K562 (cell line): ENCODE data around the gene INKA2. TPM values are rescaled to one million over a fixed set of nuclear protein-coding genes. Genes with fewer than 3 reads are reported as not detected.

Experiments
- ATAC-seq: fragments of 200-7000 bp; cut with Tn5 transposase; 3 replicates; pipeline ENCODE4 v1.9.1; 2020; ENCODE audit warnings: moderate library complexity
- BruUV-seq: library from RNA; stranded (reverse); fragments of 400-500 nt; replicated peaks from 2 replicates; lab custom pipeline; 2021; lab: Mats Ljungman, UMichigan
- CTCF ChIA-PET: fragments of 300-600 bp; formaldehyde crosslinking; extraction: SDS; loops from one replicate; lab custom pipeline; 2021; ENCODE audit warnings: low intra/inter-chr PET ratio; lab: Yijun Ruan, JAX
- POLR2A ChIA-PET: fragments of 300-600, 350-650 bp; sonication (Branson Sonifier 250); formaldehyde crosslinking; extraction: SDS; loops from one replicate; lab custom pipeline; 2021; ENCODE audit warnings: antibody characterized with exemption, inconsistent platforms; lab: Yijun Ruan, JAX
- DNase-seq, 4 experiments: peaks; one replicate each; pipeline versions ENCODE4 v3.0.0 to v3.0.0-alpha.2; 2011 to 2018; ENCODE audit warnings: low spot score in 3 of 4, mixed read lengths in 3 of 4; ENCODE audit errors: extremely low read depth in 1 of 4
- FAIRE-seq: peaks from 2 replicates; lab custom pipeline; 2011; peaks lifted over from hg19 to GRCh38; lab: Jason Lieb, UNC
- H2AFZ ChIP-seq: 2 replicates; pipeline ENCODE4 v1.6.0; 2011; ENCODE audit warnings: low read depth, low read length, control low read depth, inconsistent platforms
- H3K27ac ChIP-seq: fragments of 200-600 bp; 3 replicates; pipeline ENCODE4 v1.8.0; 2011; ENCODE audit warnings: low read depth, mild to moderate bottlenecking, control low read depth, inconsistent platforms, low read length, moderate library complexity, mixed read lengths; ENCODE audit errors: extremely low read depth
- H3K27me3 ChIP-seq, 2 experiments: fragments of 300-600 bp in 1 of 2; 2 replicates in 1 of 2; 3 replicates in 1 of 2; pipeline versions ENCODE4 v1.6.0 to v1.8.0; 2011; ENCODE audit warnings: inconsistent platforms in 2 of 2, low read length in 2 of 2, mild to moderate bottlenecking in 1 of 2, mixed read lengths in 1 of 2, moderate library complexity in 1 of 2; ENCODE audit not compliant: control insufficient read depth in 2 of 2, insufficient read depth in 2 of 2
- H3K36me3 ChIP-seq: fragments of 300-600 bp; 3 replicates; pipeline ENCODE4 v1.8.0; 2011; ENCODE audit warnings: mild to moderate bottlenecking, low read length, inconsistent platforms; ENCODE audit not compliant: control insufficient read depth, insufficient read depth
- H3K4me1 ChIP-seq, 2 experiments: fragments of 200-600 bp in 1 of 2; replicated peaks in 1 of 2; 2 replicates in 1 of 2; 3 replicates in 1 of 2; pipeline versions ENCODE4 v1.5.1 to v1.8.0; 2011; ENCODE audit warnings: inconsistent platforms in 2 of 2, low read length in 2 of 2, mild to moderate bottlenecking in 1 of 2, mixed read lengths in 1 of 2, moderate library complexity in 1 of 2; ENCODE audit not compliant: control insufficient read depth in 2 of 2, insufficient read depth in 2 of 2
- H3K4me2 ChIP-seq: 2 replicates; pipeline ENCODE4 v1.6.1; 2011; ENCODE audit warnings: low read length, control low read depth, inconsistent platforms, mixed read lengths; ENCODE audit not compliant: insufficient read depth
- H3K4me3 ChIP-seq: fragments of 200-600 bp; sonication (generic), shearing (Covaris generic); 2 replicates; pipeline ENCODE4 v1.5.1; 2016; ENCODE audit warnings: control low read depth, inconsistent platforms
- H3K79me2 ChIP-seq: fragments of 200-600 bp; 3 replicates; pipeline ENCODE4 v1.8.0; 2011; ENCODE audit warnings: low read length, inconsistent platforms; ENCODE audit not compliant: control insufficient read depth, insufficient read depth
- H3K9ac ChIP-seq, 2 experiments: 2 replicates each; pipeline versions ENCODE4 v1.6.0 to v1.6.1; 2011; ENCODE audit warnings: low read depth in 2 of 2, low read length in 2 of 2, control low read depth in 1 of 2, inconsistent platforms in 1 of 2, mild to moderate bottlenecking in 1 of 2, mixed read lengths in 1 of 2; ENCODE audit not compliant: insufficient read depth in 1 of 2
- H3K9me1 ChIP-seq: one replicate; pipeline ENCODE4 v1.6.0; 2011; ENCODE audit warnings: inconsistent platforms, mild to moderate bottlenecking, low read length, moderate library complexity; ENCODE audit not compliant: control insufficient read depth, insufficient read depth
- H3K9me3 ChIP-seq: replicated peaks from 2 replicates; pipeline ENCODE4 v1.5.1; 2011; ENCODE audit warnings: low read depth, low read length, inconsistent platforms; ENCODE audit not compliant: control insufficient read depth, insufficient read depth
- H4K20me1 ChIP-seq: replicated peaks from 2 replicates; pipeline ENCODE4 v1.6.1; 2011; ENCODE audit warnings: low read length, inconsistent platforms, mixed read lengths; ENCODE audit not compliant: control insufficient read depth, insufficient read depth
- ZFP36 ChIP-seq: fragments of 150-350 bp; IDR thresholded peaks from 2 replicates; pipeline ENCODE4 v1.6.1; 2018; ENCODE audit warnings: low read length, low read depth; ENCODE audit not compliant: partially characterized antibody
- WGBS: fragments of 100-300 bp; shearing (Covaris generic); methylation state at CpG from one replicate; pipeline ENCODE4 v1.1.6; 2016; ENCODE audit warnings: low coverage, mixed read lengths; ENCODE audit not compliant: insufficient coverage; ENCODE audit errors: missing lambda C conversion rate; 5-methylcytosine and 5-hydroxymethylcytosine counted together
- in situ Hi-C: fragments of 300-500 bp; cut with MboI; formaldehyde crosslinking; loops from 4 replicates; pipeline ENCODE4 v1.15.0; 2018; ENCODE audit warnings: inconsistent platforms, mixed read lengths
- intact Hi-C: fragments of 100-400 bp; cut with micrococcal nuclease; formaldehyde crosslinking; loops from 2 replicates; pipeline ENCODE4 v1.14.2; 2022
- polyA plus RNA-seq, 8 experiments: library from polyadenylated mRNA; depleted of rRNA in 4 of 8; stranded (reverse) in 5 of 8; unstranded in 3 of 8; fragments of >200 nt; fragmentation: Nextera tagmentation in 2 of 8; fragmentation: Illumina TruSeq in 1 of 8; extraction: Ambion mirVana in 2 of 8; extraction: Trizol in 1 of 8; gene quantifications; 2 replicates each; pipeline versions ENCODE4 v1.2.1 to v1.2.3, GENCODE V29; 2011 to 2014; ENCODE audit warnings: inconsistent platforms in 1 of 8, missing spikeins in 1 of 8
- total RNA-seq, 7 experiments: library from RNA; depleted of rRNA in 6 of 7; stranded (reverse); fragments of >200 nt in 6 of 7; fragmentation: Illumina TruSeq in 2 of 7; extraction: Trizol in 2 of 7; gene quantifications; 2 replicates each; pipeline versions ENCODE4 v1.2.1 to v1.2.3, GENCODE V29; 2011 to 2021; ENCODE audit warnings: low replicate concordance in 1 of 7
- TF ChIP-seq, protein P1 (sequence below): sonication (generic); formaldehyde crosslinking; IDR thresholded peaks from 2 replicates; pipeline ENCODE4 v1.8.0; 2023; ENCODE audit warnings: missing genetic modification reagents, mild to moderate bottlenecking, borderline replicate concordance

The INKA2 gene
- total and polyA plus RNA-seq, 9 of the 15 experiments (the other 6 are each of a cell fraction or from before 2014, with no cell fraction given): 0.04 to 1.4 (median 0.26) TPM; not detected in 1

DNA sequence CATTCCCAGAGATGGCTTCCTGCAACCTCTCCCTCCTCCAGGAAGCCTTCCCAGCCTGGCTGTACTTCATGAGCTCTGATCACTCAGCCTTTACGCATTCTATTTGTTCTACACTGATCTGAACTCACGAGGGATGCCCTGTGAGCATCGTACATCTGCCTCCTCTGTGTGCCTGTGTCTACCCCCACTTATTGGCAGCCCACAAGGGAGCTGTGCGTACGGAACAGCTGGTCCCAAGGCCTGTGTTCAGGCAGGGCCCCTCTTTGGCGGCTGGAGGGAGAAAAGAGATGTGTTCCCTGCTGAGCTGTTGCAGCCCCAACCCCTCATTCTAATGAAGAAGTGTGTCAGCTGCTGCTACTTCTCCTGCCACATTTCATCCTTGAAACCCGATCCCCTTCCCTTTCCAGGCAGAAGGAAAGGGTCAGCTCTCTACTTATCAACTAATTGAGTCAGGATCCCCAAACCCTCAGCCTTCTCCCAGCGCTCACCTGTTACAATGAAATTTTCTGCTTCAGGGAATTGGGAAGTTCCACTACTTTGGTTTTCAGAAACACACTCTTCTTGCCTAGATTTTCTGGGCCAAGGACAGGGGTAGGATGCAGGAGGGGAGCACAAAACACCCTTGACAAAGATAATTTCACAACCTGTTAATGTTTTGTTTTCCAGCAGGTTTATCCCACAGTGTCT is 3.2 kb downstream of the INKA2 start:
- in situ Hi-C loops (no loop called here), intact Hi-C loops (no loop called here)
- FAIRE-seq: no peak
- Histone ChIP-seq H3K4me2 (no peak overlapping the region), H3K36me3 (no peaks in the 10 kb centered on the region), H3K79me2 (no peaks in the 10 kb centered on the region), H4K20me1 (no peaks in the 10 kb centered on the region; the same call in none of the 2 replicates), H2AFZ (no peak overlapping the region), H3K9me1 (peaks cover 2% of the 10 kb centered on the region), H3K4me1 (peaks cover 11 to 35% of the 10 kb centered on the region in 2 experiments), H3K27me3 (peaks cover 34 to 76% of the 10 kb centered on the region in 2 experiments), H3K27ac (no peak overlapping the region), H3K9ac (no peak overlapping the region), H3K9me3 (no peaks in the 10 kb centered on the region), H3K4me3 (no peak overlapping the region)
- BruUV-seq: no TSS peak
- DNase-seq: no peak
- TF ChIP-seq, protein P1, sequence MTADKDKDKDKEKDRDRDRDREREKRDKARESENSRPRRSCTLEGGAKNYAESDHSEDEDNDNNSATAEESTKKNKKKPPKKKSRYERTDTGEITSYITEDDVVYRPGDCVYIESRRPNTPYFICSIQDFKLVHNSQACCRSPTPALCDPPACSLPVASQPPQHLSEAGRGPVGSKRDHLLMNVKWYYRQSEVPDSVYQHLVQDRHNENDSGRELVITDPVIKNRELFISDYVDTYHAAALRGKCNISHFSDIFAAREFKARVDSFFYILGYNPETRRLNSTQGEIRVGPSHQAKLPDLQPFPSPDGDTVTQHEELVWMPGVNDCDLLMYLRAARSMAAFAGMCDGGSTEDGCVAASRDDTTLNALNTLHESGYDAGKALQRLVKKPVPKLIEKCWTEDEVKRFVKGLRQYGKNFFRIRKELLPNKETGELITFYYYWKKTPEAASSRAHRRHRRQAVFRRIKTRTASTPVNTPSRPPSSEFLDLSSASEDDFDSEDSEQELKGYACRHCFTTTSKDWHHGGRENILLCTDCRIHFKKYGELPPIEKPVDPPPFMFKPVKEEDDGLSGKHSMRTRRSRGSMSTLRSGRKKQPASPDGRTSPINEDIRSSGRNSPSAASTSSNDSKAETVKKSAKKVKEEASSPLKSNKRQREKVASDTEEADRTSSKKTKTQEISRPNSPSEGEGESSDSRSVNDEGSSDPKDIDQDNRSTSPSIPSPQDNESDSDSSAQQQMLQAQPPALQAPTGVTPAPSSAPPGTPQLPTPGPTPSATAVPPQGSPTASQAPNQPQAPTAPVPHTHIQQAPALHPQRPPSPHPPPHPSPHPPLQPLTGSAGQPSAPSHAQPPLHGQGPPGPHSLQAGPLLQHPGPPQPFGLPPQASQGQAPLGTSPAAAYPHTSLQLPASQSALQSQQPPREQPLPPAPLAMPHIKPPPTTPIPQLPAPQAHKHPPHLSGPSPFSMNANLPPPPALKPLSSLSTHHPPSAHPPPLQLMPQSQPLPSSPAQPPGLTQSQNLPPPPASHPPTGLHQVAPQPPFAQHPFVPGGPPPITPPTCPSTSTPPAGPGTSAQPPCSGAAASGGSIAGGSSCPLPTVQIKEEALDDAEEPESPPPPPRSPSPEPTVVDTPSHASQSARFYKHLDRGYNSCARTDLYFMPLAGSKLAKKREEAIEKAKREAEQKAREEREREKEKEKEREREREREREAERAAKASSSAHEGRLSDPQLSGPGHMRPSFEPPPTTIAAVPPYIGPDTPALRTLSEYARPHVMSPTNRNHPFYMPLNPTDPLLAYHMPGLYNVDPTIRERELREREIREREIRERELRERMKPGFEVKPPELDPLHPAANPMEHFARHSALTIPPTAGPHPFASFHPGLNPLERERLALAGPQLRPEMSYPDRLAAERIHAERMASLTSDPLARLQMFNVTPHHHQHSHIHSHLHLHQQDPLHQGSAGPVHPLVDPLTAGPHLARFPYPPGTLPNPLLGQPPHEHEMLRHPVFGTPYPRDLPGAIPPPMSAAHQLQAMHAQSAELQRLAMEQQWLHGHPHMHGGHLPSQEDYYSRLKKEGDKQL (CRISPR knock-in tag): no peak
- peak; percentile 85 for TF ChIP-seq ZFP36
- POLR2A ChIA-PET: interaction anchor here (0.6 to 2.2 kb wide), 5 partner anchors 11 to 228 kb away, joined by 3 to 10 read pairs (median 3); partner anchors contain the start of gene DDX20
- CTCF ChIA-PET: no interaction called here
- WGBS: 12% methylated on average over 8 of the region's 8 CpGs
- ATAC-seq: no peak
